ENCODE data around the gene WBP4. TPM values are rescaled to one million over a fixed set of nuclear protein-coding genes. Genes with fewer than 3 reads are reported as not detected.

WBP4 gene
- total RNA-seq, 1 donor from 2014 or later = 13.5 TPM

DNA sequence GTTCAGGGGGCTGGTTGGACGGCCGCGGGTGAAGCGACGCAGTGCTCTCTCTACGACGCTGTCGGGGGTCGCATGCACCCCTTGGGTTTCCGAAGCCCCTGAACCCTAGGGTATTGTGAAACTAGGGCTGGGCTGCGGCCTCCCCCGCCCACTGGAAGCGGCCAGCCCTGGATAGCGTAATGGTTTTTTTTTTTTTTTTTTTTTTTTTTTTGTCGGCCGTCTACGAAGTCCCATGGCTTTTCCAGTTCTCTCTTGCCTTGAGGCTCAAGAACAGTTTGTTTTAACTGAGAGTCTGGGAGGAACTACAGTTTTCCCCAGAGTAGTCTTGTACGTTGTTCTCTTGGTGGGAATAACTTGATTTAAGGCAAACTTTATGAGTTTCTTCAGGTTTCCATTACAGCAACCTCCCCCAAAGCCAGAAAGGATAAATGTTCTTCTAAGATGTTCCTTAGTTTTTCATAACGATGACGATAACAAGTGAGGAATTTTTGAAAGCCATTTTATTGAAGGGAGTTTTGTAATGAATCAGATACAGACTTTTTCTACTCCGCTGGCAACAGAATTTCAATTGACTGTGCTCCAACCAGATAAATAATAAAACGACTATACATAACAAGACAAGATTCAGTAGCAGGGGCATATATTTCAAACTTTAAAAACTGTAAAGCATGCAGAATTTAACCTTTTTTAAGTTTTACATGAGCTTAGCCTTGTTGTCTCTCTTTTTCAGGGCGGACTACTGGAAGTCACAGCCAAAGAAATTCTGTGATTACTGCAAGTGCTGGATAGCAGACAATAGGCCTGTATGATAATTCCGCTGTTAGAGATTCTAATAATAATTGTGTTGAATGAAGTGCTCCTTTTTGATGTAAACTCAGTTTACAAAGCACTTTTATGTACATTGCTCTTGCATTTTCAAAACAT lies 867 bp downstream of the WBP4 start:
- DNase-seq (ENCODE audit: extremely low spot score in 2 of 2) = no peak

DNA sequence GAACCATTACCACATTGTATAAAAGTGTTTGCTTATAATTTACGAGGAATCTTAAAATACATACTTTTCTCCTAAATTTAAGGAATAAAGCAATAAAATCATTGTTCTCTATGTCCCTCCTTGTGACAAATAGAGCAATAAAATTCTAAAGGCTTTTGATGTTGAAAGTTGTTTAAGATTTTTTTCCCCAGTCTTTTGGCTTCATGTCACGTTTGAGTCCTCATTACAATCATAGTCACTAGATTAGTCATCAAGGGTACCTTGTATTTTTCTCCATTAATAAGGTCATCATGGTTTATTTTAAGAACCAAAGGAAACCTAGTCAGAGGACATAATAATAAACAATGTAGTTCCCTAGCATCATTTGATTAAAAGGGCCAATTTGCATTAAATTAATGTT lies 3.2 kb downstream of the WBP4 start:
- peaks cover 0 to 31% of the 10 kb centered on the region in 2 donors for H3K36me3 ChIP-seq
- no peaks in the 10 kb centered on the region for H3K27me3 ChIP-seq
- H3K4me3 ChIP-seq = no peak overlapping the region
- intact Hi-C loops (cut with DNase I) = no loop called here
- H3K27ac ChIP-seq = peak overlapping the region; percentile 95
- H3K9me3 ChIP-seq = no peaks in the 10 kb centered on the region
- no peak for DNase-seq (ENCODE audit: extremely low spot score in 2 of 2)
- H3K4me1 ChIP-seq = peaks cover 38% of the 10 kb centered on the region
- TF ChIP-seq POLR2AphosphoS5 (IDR thresholded peaks at IDR 0.05; ENCODE audit: insufficient read depth in 1 of 2, low read depth in 1 of 2) (no peak), POLR2A (IDR thresholded peaks at IDR 0.05) (no peak)
- TF ChIP-seq, protein P1, sequence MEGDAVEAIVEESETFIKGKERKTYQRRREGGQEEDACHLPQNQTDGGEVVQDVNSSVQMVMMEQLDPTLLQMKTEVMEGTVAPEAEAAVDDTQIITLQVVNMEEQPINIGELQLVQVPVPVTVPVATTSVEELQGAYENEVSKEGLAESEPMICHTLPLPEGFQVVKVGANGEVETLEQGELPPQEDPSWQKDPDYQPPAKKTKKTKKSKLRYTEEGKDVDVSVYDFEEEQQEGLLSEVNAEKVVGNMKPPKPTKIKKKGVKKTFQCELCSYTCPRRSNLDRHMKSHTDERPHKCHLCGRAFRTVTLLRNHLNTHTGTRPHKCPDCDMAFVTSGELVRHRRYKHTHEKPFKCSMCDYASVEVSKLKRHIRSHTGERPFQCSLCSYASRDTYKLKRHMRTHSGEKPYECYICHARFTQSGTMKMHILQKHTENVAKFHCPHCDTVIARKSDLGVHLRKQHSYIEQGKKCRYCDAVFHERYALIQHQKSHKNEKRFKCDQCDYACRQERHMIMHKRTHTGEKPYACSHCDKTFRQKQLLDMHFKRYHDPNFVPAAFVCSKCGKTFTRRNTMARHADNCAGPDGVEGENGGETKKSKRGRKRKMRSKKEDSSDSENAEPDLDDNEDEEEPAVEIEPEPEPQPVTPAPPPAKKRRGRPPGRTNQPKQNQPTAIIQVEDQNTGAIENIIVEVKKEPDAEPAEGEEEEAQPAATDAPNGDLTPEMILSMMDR (IDR thresholded peaks at IDR 0.05) = no peak

More for the DNA sequence above, 867 bp downstream of the WBP4 start:
- H3K4me3 ChIP-seq = peak overlapping the region; percentile 72 to 75
- intact Hi-C loops (cut with DNase I) = loop anchor here (2.0 kb wide), 1 partner anchor 273 kb away; the partner anchor contains the start of gene SLC25A15
- H3K9me3 ChIP-seq = no peaks in the 10 kb centered on the region
- TF ChIP-seq POLR2AphosphoS5 (IDR thresholded peaks at IDR 0.05; ENCODE audit: insufficient read depth in 1 of 2, low read depth in 1 of 2) = peak in 1 of 2 donors; percentile 27
- TF ChIP-seq, protein P1 (IDR thresholded peaks at IDR 0.05) = no peak
- H3K27ac ChIP-seq = peak overlapping the region; percentile 95
- peaks cover 0 to 11% of the 10 kb centered on the region in 2 donors for H3K36me3 ChIP-seq
- H3K4me1 ChIP-seq = peaks cover 61% of the 10 kb centered on the region
- H3K27me3 ChIP-seq = no peaks in the 10 kb centered on the region

DNA sequence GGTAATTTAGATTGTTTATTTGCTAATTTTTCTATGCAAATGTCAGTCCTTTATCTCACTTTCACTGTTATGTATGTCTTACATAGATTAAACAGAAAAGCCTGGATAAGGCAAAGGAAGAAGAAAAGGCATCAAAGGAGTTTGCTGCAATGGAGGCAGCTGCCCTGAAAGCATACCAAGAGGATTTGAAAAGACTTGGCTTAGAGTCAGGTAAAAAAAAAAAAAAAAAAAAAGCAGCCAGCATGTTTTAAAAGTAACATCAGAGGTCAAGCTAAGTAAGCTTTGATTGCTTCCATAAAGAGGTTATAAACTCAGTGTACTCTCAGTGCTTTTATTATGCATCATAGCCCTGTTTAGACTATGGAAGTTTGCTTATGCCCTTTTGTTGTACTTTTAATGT lies 3.8 kb downstream of the WBP4 start:
- H3K27me3 ChIP-seq = no peaks in the 10 kb centered on the region
- no peak overlapping the region for H3K4me3 ChIP-seq
- no peaks in the 10 kb centered on the region for H3K9me3 ChIP-seq
- DNase-seq (ENCODE audit: extremely low spot score in 2 of 2) = no peak
- H3K4me1 ChIP-seq = peaks cover 37% of the 10 kb centered on the region
- peak overlapping the region; percentile 95 for H3K27ac ChIP-seq
- peaks cover 0 to 36% of the 10 kb centered on the region in 2 donors for H3K36me3 ChIP-seq
- TF ChIP-seq, protein P1 (IDR thresholded peaks at IDR 0.05) = no peak
- peak in 1 of 2 donors; percentile 41 for TF ChIP-seq POLR2AphosphoS5 (IDR thresholded peaks at IDR 0.05; ENCODE audit: insufficient read depth in 1 of 2, low read depth in 1 of 2)
- intact Hi-C loops (cut with DNase I) = no loop called here

DNA sequence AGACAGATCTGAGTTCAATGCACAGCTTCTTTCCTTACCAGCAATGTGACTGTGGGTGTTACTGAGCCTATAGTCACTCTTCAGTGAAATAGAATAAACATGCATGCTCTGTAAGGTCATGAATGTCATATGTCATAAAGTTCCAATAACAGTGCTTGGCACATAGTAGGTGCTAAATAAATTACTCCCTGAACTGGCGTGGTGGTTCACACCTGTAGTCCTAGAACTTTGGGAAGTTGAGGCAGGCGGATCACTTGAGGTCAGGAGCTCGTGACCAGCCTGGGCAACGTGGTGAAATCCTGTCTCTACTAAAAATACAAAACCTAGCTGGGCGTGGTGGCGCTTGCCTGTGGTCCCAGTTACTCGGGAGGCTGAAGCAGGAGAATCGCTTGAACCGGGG lies 13.2 kb downstream of the WBP4 start:
- Histone ChIP-seq H3K27me3 (no peaks in the 10 kb centered on the region), H3K9me3 (no peaks in the 10 kb centered on the region), H3K36me3 (peaks cover 0 to 86% of the 10 kb centered on the region in 2 donors), H3K4me1 (no peaks in the 10 kb centered on the region), H3K27ac (no peak overlapping the region), H3K4me3 (no peak overlapping the region)
- TF ChIP-seq, protein P1 (IDR thresholded peaks at IDR 0.05) = no peak
- no peak for TF ChIP-seq POLR2AphosphoS5 (IDR thresholded peaks at IDR 0.05; ENCODE audit: insufficient read depth in 1 of 2, low read depth in 1 of 2)
- TF ChIP-seq POLR2A (IDR thresholded peaks at IDR 0.05) = no peak
- DNase-seq (ENCODE audit: extremely low spot score in 2 of 2) = no peak
- intact Hi-C loops (cut with DNase I) = loop anchor here (10.0 kb wide), 1 partner anchor 150 kb away; no protein-coding TSS in a partner anchor

DNA sequence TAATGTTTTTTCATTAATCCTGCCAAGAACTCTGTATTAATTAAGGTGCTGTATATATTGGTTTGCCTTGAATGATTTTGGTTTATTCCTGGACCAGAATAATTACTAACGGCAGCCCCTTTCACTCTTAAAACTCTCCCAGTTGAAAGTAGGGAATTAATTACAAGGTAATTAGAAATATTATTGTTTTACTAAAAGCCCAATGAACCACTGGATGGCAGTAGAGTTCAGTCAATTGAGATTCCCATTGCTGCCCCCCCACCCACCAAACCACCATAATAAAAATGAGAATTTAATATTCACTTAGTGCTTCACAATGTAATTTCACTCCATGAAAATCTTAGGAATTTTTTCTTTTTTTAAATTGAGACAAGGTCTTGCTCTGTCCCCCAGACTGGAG lies 13.7 kb downstream of the WBP4 start:
- intact Hi-C loops (cut with DNase I) = loop anchor here (10.0 kb wide), 1 partner anchor 150 kb away; no protein-coding TSS in a partner anchor
- TF ChIP-seq POLR2A (IDR thresholded peaks at IDR 0.05) (no peak), POLR2AphosphoS5 (IDR thresholded peaks at IDR 0.05; ENCODE audit: insufficient read depth in 1 of 2, low read depth in 1 of 2) (no peak)
- TF ChIP-seq, protein P1 (IDR thresholded peaks at IDR 0.05) = peak; percentile 20 to 56 (median 42)
- Histone ChIP-seq H3K27me3 (no peaks in the 10 kb centered on the region), H3K4me1 (no peaks in the 10 kb centered on the region), H3K9me3 (no peaks in the 10 kb centered on the region), H3K27ac (no peak overlapping the region), H3K4me3 (no peak overlapping the region), H3K36me3 (peaks cover 0 to 81% of the 10 kb centered on the region in 2 donors)
- DNase-seq (ENCODE audit: extremely low spot score in 2 of 2) = no peak
